GM23248 (cell line): ENCODE results near the gene PLEKHG4B. TPM values are rescaled to one million over a fixed set of nuclear protein-coding genes. Genes with fewer than 3 reads are reported as not detected.

Source experiments
- DNase-seq: peaks from one replicate; pipeline ENCODE4 v3.0.0-alpha.2; 2015
- H2AFZ ChIP-seq: fragments of 200-600 bp; sonication (generic); 2 replicates; pipeline ENCODE4 v1.6.1; 2016; ENCODE audit warnings: antibody characterized with exemption
- H3F3A ChIP-seq: fragments of 200-600 bp; sonication (generic); 2 replicates; pipeline ENCODE4 v1.6.1; 2016; ENCODE audit warnings: mild to moderate bottlenecking, antibody characterized with exemption, mixed run types; ENCODE audit not compliant: insufficient read depth
- H3K27ac ChIP-seq: fragments of 200-600 bp; sonication (generic); 2 replicates; pipeline ENCODE4 v1.5.1; 2016; ENCODE audit warnings: mild to moderate bottlenecking
- H3K27me3 ChIP-seq: fragments of 200-600 bp; sonication (generic); replicated peaks from 2 replicates; pipeline ENCODE4 v1.6.1; 2016; ENCODE audit warnings: mild to moderate bottlenecking; ENCODE audit not compliant: insufficient read depth
- H3K36me3 ChIP-seq: fragments of 200-600 bp; sonication (generic); 2 replicates; pipeline ENCODE4 v1.6.1; 2016; ENCODE audit warnings: low read depth, mild to moderate bottlenecking
- H3K4me1 ChIP-seq: fragments of 200-600 bp; sonication (generic); 2 replicates; pipeline ENCODE4 v1.6.1; 2016; ENCODE audit warnings: mild to moderate bottlenecking; ENCODE audit not compliant: insufficient read depth
- H3K4me2 ChIP-seq: fragments of 200-600 bp; sonication (generic); one replicate; pipeline ENCODE4 v1.6.1; 2016; ENCODE audit warnings: mild to moderate bottlenecking; ENCODE audit not compliant: unreplicated experiment
- H3K4me3 ChIP-seq: fragments of 200-600 bp; sonication (generic); 2 replicates; pipeline ENCODE4 v1.5.1; 2016; ENCODE audit warnings: mild to moderate bottlenecking
- H3K79me2 ChIP-seq: fragments of 200-600 bp; sonication (generic); 2 replicates; pipeline ENCODE4 v1.6.1; 2016; ENCODE audit warnings: mild to moderate bottlenecking; ENCODE audit not compliant: insufficient read depth
- H3K9ac ChIP-seq: fragments of 200-600 bp; sonication (generic); 2 replicates; pipeline ENCODE4 v1.6.1; 2016; ENCODE audit warnings: mild to moderate bottlenecking
- H3K9me2 ChIP-seq: fragments of 200-600 bp; sonication (generic); 2 replicates; pipeline ENCODE4 v1.6.1; 2016; ENCODE audit warnings: mixed run types, mild to moderate bottlenecking, moderate library complexity; ENCODE audit not compliant: insufficient read depth
- H3K9me3 ChIP-seq: fragments of 200-600 bp; sonication (generic); one replicate; pipeline ENCODE4 v1.6.1; 2017; ENCODE audit warnings: low read depth
- H4K20me1 ChIP-seq: fragments of 200-600 bp; sonication (generic); 2 replicates; pipeline ENCODE4 v1.6.0; 2016; ENCODE audit not compliant: insufficient read depth
- EZH2 ChIP-seq: fragments of 200-600 bp; sonication (generic); IDR thresholded peaks from 2 replicates; pipeline ENCODE4 v1.6.1; 2018; ENCODE audit warnings: antibody characterized with exemption, mild to moderate bottlenecking; ENCODE audit not compliant: insufficient read depth, poor library complexity, severe bottlenecking
- EZH2phosphoT487 ChIP-seq: fragments of 200-600 bp; sonication (generic); IDR thresholded peaks from 2 replicates; pipeline ENCODE4 v1.6.1; 2018; ENCODE audit warnings: antibody characterized with exemption, moderate library complexity, mild to moderate bottlenecking, low read depth; ENCODE audit not compliant: insufficient read depth
- WGBS, 2 experiments: methylation state at CpG; one replicate each; pipeline ENCODE4 v1.1.6; 2015 to 2017; ENCODE audit warnings: low lambda C conversion rate in 2 of 2, low coverage in 1 of 2; ENCODE audit errors: missing lambda C conversion rate in 2 of 2; 5-methylcytosine and 5-hydroxymethylcytosine counted together
- in situ Hi-C: fragments of 300-500 bp; cut with MboI; formaldehyde crosslinking; loops from 2 replicates; pipeline ENCODE4 v1.15.0; 2020
- polyA plus RNA-seq: library from polyadenylated mRNA; unstranded; fragments of >200 nt; fragmentation: Nextera tagmentation; extraction: Ambion mirVana; gene quantifications from 2 replicates; pipeline ENCODE4 v1.2.1, GENCODE V29; 2016
- total RNA-seq: library from RNA; depleted of rRNA; stranded (reverse); fragments of >200 nt; shearing (Covaris generic); gene quantifications from 2 replicates; pipeline ENCODE4 v1.2.3, GENCODE V29; 2014

Gene PLEKHG4B
- total and polyA plus RNA-seq, 2 experiments from 2014 or later, result not detected

DNA sequence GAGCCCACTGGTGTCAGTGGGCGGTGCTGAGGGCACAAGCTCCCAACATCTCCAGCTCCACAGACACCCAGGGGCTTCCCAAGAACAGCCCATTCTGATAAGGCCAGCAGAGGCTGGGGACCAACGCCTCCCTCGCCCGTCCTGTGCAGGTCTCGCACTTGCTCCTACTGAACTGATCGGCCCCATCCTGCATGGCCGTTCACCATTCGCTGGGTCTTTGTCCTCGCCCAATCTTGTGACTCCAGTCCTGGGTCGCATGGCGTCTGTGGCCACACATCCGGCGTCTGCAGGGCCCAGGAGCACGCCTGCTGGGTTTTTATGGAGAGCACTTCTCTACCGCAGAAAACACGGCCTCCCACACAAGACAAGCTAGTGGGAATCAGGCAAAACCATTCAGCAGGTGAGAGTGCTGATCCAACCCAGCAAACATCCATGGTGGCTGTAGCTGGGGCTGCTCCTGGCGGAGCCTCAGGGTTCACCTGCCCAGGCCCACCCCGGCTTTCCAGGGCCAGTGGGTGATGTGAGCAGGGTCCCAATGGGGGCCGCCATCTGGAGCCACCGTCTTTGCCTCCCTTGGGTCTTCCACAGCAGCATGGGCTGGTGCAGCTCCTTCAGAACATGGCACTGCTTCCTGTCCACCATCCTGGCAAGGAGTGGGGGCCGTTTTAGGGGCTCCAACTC, 106.7 kb downstream of the PLEKHG4B start:
- Histone ChIP-seq H3K27me3 (no peaks in the 10 kb centered on the region), H3F3A (no peaks in the 10 kb centered on the region), H3K9ac (no peak overlapping the region), H3K36me3 (no peaks in the 10 kb centered on the region), H3K4me1 (no peaks in the 10 kb centered on the region), H4K20me1 (no peaks in the 10 kb centered on the region), H2AFZ (no peak overlapping the region), H3K27ac (no peak overlapping the region), H3K4me3 (no peak overlapping the region), H3K9me2 (no peaks in the 10 kb centered on the region), H3K9me3 (no peaks in the 10 kb centered on the region), H3K79me2 (peaks cover 4% of the 10 kb centered on the region; the same call in 1 of the 2 replicates), H3K4me2 (no peak overlapping the region)
- in situ Hi-C loops, result no loop called here
- WGBS, 2 experiments, result 91 to 95% methylated on average over 18 to 21 of the region's 21 CpGs
- DNase-seq, result no peak
- TF ChIP-seq EZH2 (no peak), EZH2phosphoT487 (no peak)

DNA sequence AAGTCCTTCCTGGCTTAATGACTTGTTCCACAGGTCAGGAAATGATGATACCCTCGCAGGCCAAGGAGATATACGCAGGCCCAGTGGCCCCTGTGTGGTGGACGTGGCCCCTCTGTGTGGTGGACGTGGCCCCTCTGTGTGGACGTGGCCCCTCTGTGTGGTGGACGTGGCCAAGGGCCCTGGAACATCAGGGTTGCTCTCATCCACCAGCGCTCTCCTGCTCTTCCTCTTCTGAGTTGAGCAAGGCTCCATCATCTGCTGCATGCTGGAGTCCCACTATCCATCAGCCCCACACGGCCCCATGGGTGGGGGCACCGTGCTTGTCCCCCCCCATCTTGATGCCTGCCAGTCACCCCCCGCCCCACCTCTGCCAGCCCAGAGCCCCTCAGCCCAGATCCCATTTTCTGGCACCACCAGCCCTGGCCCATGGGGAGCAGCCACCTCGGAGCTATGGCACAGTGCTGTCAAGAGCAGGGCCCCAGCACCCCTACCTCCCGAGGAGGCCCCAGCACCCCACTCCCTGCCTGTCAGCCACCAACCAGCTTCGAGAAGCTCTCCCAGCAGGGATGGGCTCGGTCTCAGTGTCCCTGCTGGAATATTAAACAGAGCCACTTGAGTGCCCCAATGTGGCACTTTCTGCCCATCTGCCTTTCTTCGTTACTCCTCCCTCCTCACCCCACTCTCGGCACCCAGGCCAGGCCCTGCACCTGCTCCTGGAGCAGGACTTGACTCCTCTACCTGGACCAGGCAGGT, 107.4 kb downstream of the PLEKHG4B start:
- TF ChIP-seq EZH2, result no peak
- no peak for TF ChIP-seq EZH2phosphoT487
- WGBS, 2 experiments, result 89 to 96% methylated on average over 13 to 16 of the region's 16 CpGs
- H2AFZ ChIP-seq, result no peak overlapping the region
- H3K9me3 ChIP-seq, result no peaks in the 10 kb centered on the region
- H4K20me1 ChIP-seq, result no peaks in the 10 kb centered on the region
- H3K27ac ChIP-seq, result no peak overlapping the region
- H3K36me3 ChIP-seq, result peaks cover 3% of the 10 kb centered on the region; the same call in 1 of the 2 replicates
- H3K4me2 ChIP-seq, result no peak overlapping the region
- H3K27me3 ChIP-seq, result no peaks in the 10 kb centered on the region
- peaks cover 8% of the 10 kb centered on the region for H3K79me2 ChIP-seq
- H3K9ac ChIP-seq, result no peak overlapping the region
- H3K4me3 ChIP-seq, result no peak overlapping the region
- in situ Hi-C loops, result no loop called here
- no peaks in the 10 kb centered on the region for H3F3A ChIP-seq
- DNase-seq, result no peak
- H3K9me2 ChIP-seq, result no peaks in the 10 kb centered on the region
- no peaks in the 10 kb centered on the region for H3K4me1 ChIP-seq

DNA sequence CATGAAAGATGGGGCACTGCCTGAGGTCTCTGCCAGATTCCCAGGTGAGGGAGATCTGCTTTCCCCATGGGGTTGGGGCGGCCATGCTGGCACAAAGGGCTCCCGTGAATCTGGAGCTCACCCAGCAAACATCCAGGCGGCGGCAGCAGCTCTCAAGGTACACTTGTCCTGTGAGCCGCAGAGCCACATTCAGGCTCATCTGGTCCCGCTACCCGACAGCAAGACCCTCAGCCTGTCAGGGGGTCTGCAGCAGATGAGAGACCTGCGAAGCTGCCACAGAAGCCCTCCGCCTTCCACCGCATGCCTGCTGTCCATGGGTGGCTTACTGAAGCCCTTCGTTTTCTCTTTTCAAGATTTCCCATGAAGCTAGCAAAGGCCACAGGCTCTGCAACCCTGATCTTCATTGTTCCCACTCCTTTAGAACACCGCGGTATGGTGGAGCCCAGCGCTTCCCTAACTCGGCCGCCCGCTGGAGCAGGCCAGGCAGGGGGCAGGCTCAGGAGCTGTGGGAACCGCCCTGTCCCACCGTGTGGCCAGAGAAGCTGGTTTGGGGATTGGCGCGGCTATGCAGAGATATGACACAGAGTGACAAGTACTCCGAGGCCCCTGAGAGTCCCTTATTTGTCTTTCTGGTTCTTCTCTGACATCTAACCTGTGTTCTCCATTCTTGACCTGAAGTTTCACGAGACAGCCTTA, 108.1 kb downstream of the PLEKHG4B start:
- Histone ChIP-seq H4K20me1 (0 out of 2 replicates have a peak, but pooled peaks cover 3% of the 10 kb centered on the region), H3K4me3 (no peak overlapping the region), H3K36me3 (peaks cover 8% of the 10 kb centered on the region; the same call in 1 of the 2 replicates), H3K27me3 (no peaks in the 10 kb centered on the region), H3K27ac (no peak overlapping the region), H3K4me1 (no peaks in the 10 kb centered on the region), H3K4me2 (no peak overlapping the region), H3K9ac (no peak overlapping the region), H3K79me2 (peaks cover 15% of the 10 kb centered on the region), H2AFZ (no peak overlapping the region), H3K9me3 (no peaks in the 10 kb centered on the region), H3K9me2 (no peaks in the 10 kb centered on the region), H3F3A (no peaks in the 10 kb centered on the region)
- 89 to 92% methylated on average over 23 of the region's 23 CpGs for WGBS, 2 experiments
- DNase-seq, result no peak
- TF ChIP-seq EZH2phosphoT487 (no peak), EZH2 (no peak)
- in situ Hi-C loops, result no loop called here

DNA sequence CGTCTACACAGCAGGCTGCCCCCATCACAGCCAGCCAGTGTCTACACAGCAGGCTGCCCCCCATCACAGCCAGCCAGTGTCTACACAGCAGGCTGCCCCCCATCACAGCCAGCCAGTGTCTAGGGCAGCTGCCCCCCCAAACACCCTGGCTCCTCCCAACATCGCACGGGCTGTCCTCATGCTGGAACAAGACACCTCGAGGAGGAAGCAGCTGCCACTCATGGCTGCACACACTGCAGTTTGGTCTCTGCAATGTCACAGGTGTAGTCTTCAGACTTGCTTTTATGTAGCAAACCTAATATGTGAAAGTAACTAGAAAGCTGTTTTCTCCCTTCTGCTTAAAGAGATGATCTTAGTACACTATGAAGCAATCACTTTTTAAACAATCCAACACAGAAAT, 109.0 kb downstream of the PLEKHG4B start:
- H3K4me1 ChIP-seq, result no peaks in the 10 kb centered on the region
- no peaks in the 10 kb centered on the region for H3K9me2 ChIP-seq
- WGBS, 2 experiments, result 55% methylated on average over 3 to 4 of the region's 4 CpGs
- H2AFZ ChIP-seq, result no peak overlapping the region
- no peaks in the 10 kb centered on the region for H3K9me3 ChIP-seq
- peaks cover 11% of the 10 kb centered on the region; the same call in 1 of the 2 replicates for H3K36me3 ChIP-seq
- H3K4me3 ChIP-seq, result no peak overlapping the region
- no peak overlapping the region for H3K9ac ChIP-seq
- H3K79me2 ChIP-seq, result peaks cover 24% of the 10 kb centered on the region
- no peak for DNase-seq
- H3F3A ChIP-seq, result no peaks in the 10 kb centered on the region
- in situ Hi-C loops, result no loop called here
- H3K4me2 ChIP-seq, result no peak overlapping the region
- 0 out of 2 replicates have a peak, but pooled peaks cover 6% of the 10 kb centered on the region for H4K20me1 ChIP-seq
- TF ChIP-seq EZH2phosphoT487 (no peak), EZH2 (no peak)
- no peak overlapping the region for H3K27ac ChIP-seq
- no peaks in the 10 kb centered on the region for H3K27me3 ChIP-seq
